ENCODE results near the gene CLPSL2. TPM values are rescaled to one million over a fixed set of nuclear protein-coding genes. Genes with fewer than 3 reads are reported as not detected.
A peak's percentile ranks its signal among the peaks of the same experiment; 100 is the strongest.

CLPSL2 gene
- total RNA-seq, 2 experiments from 2014 or later, result not detected

DNA sequence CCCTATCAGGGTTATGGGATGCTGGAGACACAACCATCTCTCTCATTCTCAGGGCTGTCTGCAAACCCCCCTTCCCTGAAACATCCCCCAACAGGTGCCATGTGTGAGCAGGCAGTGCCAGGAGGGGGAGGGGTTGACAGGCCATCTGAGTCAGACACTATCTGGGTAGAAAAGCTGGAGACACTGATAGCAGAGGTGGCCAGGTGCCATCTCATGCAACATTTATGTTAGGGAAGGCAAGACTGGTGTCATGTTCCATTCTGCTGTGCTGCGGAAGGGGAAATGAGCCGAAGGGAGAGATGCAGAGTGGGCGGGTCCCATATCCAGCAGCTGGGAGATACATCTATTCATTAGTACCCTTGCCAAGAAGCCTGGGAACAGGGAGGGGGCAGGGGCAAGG, 32.3 kb downstream of the CLPSL2 start:
- CTCF ChIA-PET, result no interaction called here
- H3K9me3 Mint-ChIP-seq (ENCODE audit: low read depth), result no peaks in the 10 kb centered on the region
- peaks cover 16% of the 10 kb centered on the region for H3K27me3 Mint-ChIP-seq
- no peak for ATAC-seq
- no peak overlapping the region for H3K27ac Mint-ChIP-seq
- H3K4me1 Mint-ChIP-seq, result no peaks in the 10 kb centered on the region
- DNase-seq, result no peak
- intact Hi-C loops (cut with DNase I, micrococcal nuclease), result no loop called here
- H3K36me3 Mint-ChIP-seq (ENCODE audit: low read depth), result no peaks in the 10 kb centered on the region
- POLR2A ChIA-PET, result no interaction called here
- H3K4me3 Mint-ChIP-seq, result no peak overlapping the region

DNA sequence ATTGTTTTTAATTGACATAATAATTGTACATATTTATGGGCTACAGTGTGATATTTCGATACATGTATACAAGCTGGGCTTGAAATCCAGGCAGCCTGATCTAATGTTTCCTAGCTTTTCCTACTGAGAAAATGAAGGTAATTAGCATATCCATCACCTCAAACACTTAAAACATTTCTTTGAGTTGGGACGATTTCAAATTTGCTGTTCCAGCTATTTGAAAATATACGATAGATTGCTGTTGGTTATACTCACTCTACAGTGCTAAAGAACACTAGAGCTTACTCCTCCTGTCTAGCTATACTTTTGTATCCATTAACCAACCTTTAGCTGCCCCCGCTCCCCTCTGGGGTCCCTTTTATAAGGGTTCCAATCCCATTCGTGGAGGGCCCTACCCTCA, 33.4 kb downstream of the CLPSL2 start:
- POLR2A ChIA-PET, result no interaction called here
- peaks cover 15% of the 10 kb centered on the region for H3K27me3 Mint-ChIP-seq
- DNase-seq (no peak), ATAC-seq (no peak)
- no peaks in the 10 kb centered on the region for H3K4me1 Mint-ChIP-seq
- CTCF ChIA-PET, result interaction anchor here (0.5 kb wide), 1 partner anchor 1507 kb away, joined by 3 read pairs; no protein-coding TSS in a partner anchor
- H3K27ac Mint-ChIP-seq, result no peak overlapping the region
- no peaks in the 10 kb centered on the region for H3K9me3 Mint-ChIP-seq (ENCODE audit: low read depth)
- intact Hi-C loops (cut with DNase I, micrococcal nuclease), result no loop called here
- no peaks in the 10 kb centered on the region for H3K36me3 Mint-ChIP-seq (ENCODE audit: low read depth)
- H3K4me3 Mint-ChIP-seq, result no peak overlapping the region

DNA sequence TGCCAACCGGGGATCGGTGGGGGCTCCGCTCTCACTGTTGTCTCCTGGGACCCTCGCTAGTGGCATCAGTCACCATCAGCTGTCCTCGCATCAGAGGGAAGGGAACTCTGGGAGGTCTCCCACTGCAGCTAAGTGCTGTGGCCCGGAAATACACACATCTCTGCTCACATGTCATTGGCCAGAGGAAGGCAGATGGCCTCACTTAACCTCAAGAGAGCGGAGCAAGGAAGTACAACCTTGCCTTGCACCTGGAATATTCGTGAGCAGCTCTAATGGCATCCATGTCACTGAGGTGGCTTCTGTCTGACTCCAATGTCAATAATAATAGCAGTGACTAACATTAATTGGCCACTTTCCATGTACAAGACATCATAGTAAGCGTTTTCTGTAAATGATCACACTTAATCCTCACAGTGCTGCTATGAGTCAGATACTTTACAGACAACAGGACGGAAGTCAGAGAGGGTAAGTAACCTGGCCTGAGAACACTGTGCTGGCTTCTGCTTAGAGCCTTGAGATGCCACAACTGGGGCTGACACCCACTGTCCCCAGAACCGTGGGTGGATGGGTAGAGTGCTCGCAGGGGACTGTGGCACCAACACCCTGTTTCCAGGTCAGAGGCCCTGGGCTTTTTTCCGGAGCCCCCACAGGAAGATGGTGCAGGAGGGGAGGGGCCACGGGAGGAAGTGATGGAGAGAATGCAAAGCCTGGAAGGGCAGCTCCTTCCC, 34.7 kb downstream of the CLPSL2 start:
- Mint-ChIP-seq H3K4me1 (no peaks in the 10 kb centered on the region), H3K4me3 (no peak overlapping the region)
- CTCF ChIA-PET, result interaction anchor here (0.6 to 0.9 kb wide), 3 partner anchors 12 to 430 kb away, joined by 3 read pairs; no protein-coding TSS in a partner anchor

DNA sequence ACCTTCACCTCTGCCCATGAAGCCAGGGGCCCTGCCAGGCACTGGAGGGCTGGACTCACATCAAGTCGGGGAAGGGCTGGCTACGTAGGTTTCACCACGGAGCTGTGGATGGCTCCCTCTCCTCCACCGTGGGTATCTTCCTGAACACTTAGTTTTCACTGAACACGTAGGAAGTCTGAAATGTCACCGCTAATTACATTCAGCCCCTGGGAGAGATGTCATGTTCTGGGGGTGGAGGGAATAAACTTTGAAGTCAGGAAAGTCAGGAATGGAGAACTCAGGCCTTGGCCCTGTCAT, 35.2 kb downstream of the CLPSL2 start:
- Mint-ChIP-seq H3K4me1 (no peaks in the 10 kb centered on the region), H3K4me3 (no peak overlapping the region), H3K27ac (no peak overlapping the region), H3K9me3 (ENCODE audit: low read depth) (no peaks in the 10 kb centered on the region), H3K36me3 (ENCODE audit: low read depth) (no peaks in the 10 kb centered on the region), H3K27me3 (peaks cover 5% of the 10 kb centered on the region)
- POLR2A ChIA-PET, result no interaction called here
- DNase-seq (no peak), ATAC-seq (no peak)
- intact Hi-C loops (cut with DNase I, micrococcal nuclease), result no loop called here
- CTCF ChIA-PET, result interaction anchor here (0.5 to 0.9 kb wide), 5 partner anchors 12 to 429 kb away, joined by 3 read pairs; no protein-coding TSS in a partner anchor

More for the DNA sequence above, 34.7 kb downstream of the CLPSL2 start:
- POLR2A ChIA-PET, result no interaction called here
- no peaks in the 10 kb centered on the region for H3K9me3 Mint-ChIP-seq (ENCODE audit: low read depth)
- peaks cover 10% of the 10 kb centered on the region for H3K27me3 Mint-ChIP-seq
- H3K36me3 Mint-ChIP-seq (ENCODE audit: low read depth), result no peaks in the 10 kb centered on the region
- ATAC-seq (peak; percentile 39), DNase-seq (no peak)
- no peak overlapping the region for H3K27ac Mint-ChIP-seq
- intact Hi-C loops (cut with DNase I, micrococcal nuclease), result no loop called here

DNA sequence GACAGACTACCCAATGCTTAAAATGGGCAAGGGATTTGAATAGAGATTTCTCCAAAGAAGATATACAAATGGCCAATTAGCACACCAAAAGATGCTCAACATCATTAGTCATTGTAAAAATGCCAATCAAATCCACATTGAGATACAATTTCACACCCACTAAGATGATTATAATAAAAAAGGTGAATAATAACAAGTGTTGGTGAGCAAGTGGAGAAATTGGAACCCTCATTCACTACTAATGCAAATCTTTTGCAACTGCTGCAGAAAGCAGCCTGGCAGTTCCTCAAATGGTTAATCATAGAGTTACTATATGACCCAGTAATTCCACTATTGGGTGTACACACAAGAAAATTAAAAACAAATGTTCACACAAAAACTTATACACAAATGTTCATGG, 41.1 kb downstream of the CLPSL2 start:
- Mint-ChIP-seq H3K36me3 (ENCODE audit: low read depth) (no peaks in the 10 kb centered on the region), H3K9me3 (ENCODE audit: low read depth) (no peaks in the 10 kb centered on the region), H3K4me1 (no peaks in the 10 kb centered on the region), H3K27me3 (no peaks in the 10 kb centered on the region), H3K27ac (no peak overlapping the region), H3K4me3 (no peak overlapping the region)
- ChIA-PET POLR2A (no interaction called here), CTCF (no interaction called here)
- DNase-seq (no peak), ATAC-seq (no peak)
- intact Hi-C loops (cut with DNase I, micrococcal nuclease), result no loop called here

DNA sequence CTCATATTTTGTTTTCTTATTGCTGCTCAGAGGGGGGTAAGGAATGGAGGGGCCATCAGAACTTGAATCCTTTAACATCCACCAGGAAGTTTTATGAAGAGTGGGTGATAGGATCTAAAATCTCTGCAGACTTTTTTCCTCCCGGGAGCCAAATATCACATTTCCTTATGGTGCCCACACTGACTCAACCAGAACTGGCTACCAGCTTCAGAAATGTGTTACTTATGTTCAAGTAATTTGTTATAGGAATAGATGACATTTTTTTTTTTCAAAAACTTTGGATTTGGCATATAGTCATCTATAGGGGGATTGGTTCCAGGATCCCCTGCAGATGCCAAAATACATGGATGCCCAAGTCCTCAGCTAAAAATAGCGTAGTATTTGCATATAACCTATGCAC, 47.2 kb downstream of the CLPSL2 start:
- no peaks in the 10 kb centered on the region for H3K4me1 Mint-ChIP-seq
- POLR2A ChIA-PET, result interaction anchor here (0.6 kb wide), 1 partner anchor 734 kb away, joined by 7 read pairs; no protein-coding TSS in a partner anchor
- DNase-seq, result no peak
- no peaks in the 10 kb centered on the region for H3K36me3 Mint-ChIP-seq (ENCODE audit: low read depth)
- no peaks in the 10 kb centered on the region for H3K9me3 Mint-ChIP-seq (ENCODE audit: low read depth)
- CTCF ChIA-PET, result no interaction called here
- intact Hi-C loops (cut with DNase I, micrococcal nuclease), result no loop called here
- H3K4me3 Mint-ChIP-seq, result no peak overlapping the region
- no peak overlapping the region for H3K27ac Mint-ChIP-seq
- peaks cover 2% of the 10 kb centered on the region for H3K27me3 Mint-ChIP-seq
- no peak for ATAC-seq

DNA sequence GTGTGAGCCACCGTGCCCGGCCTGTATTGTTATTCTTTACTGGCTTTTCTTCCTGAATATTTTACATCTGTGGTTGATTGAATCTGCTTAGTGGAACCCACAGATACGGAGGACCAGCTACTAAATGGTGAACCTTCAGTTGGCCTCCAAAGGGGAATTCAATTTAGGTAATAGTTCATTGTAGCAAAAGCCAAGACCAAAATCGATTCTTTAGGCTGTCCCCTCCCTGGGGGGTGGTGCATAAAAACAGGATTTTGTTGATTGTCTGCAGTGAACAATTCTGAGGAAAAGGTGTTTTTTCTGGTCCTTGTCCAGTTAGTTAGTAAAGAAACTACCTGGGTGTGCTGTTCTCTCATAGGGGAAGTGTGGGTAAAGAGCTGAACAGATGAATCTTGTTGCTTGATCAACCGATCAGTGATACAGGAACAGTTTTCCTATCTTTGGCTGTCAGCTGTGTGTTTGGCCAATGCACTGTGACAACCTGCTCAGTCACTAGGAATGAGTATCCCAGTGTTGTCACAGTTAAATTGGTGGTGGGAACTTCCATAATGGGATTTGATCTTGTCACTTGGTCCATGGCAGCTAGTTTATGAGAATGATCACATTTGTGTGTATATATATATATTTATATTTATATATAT, 48.3 kb downstream of the CLPSL2 start:
- Mint-ChIP-seq H3K4me1 (no peaks in the 10 kb centered on the region), H3K27ac (no peak overlapping the region), H3K36me3 (ENCODE audit: low read depth) (no peaks in the 10 kb centered on the region), H3K9me3 (ENCODE audit: low read depth) (no peaks in the 10 kb centered on the region), H3K27me3 (peaks cover 2% of the 10 kb centered on the region), H3K4me3 (no peak overlapping the region)
- ATAC-seq, result no peak
- intact Hi-C loops (cut with DNase I, micrococcal nuclease), result no loop called here
- no peak for DNase-seq
- POLR2A ChIA-PET, result no interaction called here
- CTCF ChIA-PET, result interaction anchor here (0.7 kb wide), 1 partner anchor 750 kb away, joined by 3 read pairs; no protein-coding TSS in a partner anchor

Other genes starting within 250 kb of the CLPSL2 start
- gene FKBP5, start 87.7 kb upstream of the CLPSL2 start, total RNA-seq, result 100 to 1,000 TPM; 140 to 141 TPM
- 1 to 10 TPM; 1.3 to 3.0 TPM for gene ARMC12, start 39.6 kb upstream of the CLPSL2 start, total RNA-seq
- gene CLPSL1, start 4.4 kb downstream of the CLPSL2 start, total RNA-seq, result not detected
- gene CLPS, start 20.7 kb downstream of the CLPSL2 start, total RNA-seq, result not detected
- not detected for gene LHFPL5, start 28.8 kb downstream of the CLPSL2 start, total RNA-seq
- 100 to 1,000 TPM; 100 to 118 TPM for gene SRPK1, start 144.5 kb downstream of the CLPSL2 start, total RNA-seq
- not detected for gene SLC26A8, start 248.0 kb downstream of the CLPSL2 start, total RNA-seq